Astrocyte (in vitro differentiated cells and primary cell): ENCODE results near the gene NCCRP1. TPM values are rescaled to one million over a fixed set of nuclear protein-coding genes. Genes with fewer than 3 reads are reported as not detected.

Source experiments
- DNase-seq: peaks from one replicate; pipeline ENCODE4 v3.0.0-alpha.2; 2010; ENCODE audit warnings: low read depth
- FAIRE-seq: peaks from 2 replicates; lab custom pipeline; 2011; peaks lifted over from hg19 to GRCh38; lab: Jason Lieb, UNC
- H2AFZ ChIP-seq: 2 replicates; pipeline ENCODE4 v1.6.0; 2012; ENCODE audit warnings: low read depth, low read length, inconsistent platforms
- H3K27ac ChIP-seq: 2 replicates; pipeline ENCODE4 v1.5.1; 2011; ENCODE audit warnings: low read depth, low read length, inconsistent platforms
- H3K27me3 ChIP-seq: 2 replicates; pipeline ENCODE4 v1.6.0; 2011; ENCODE audit warnings: low read length, inconsistent platforms; ENCODE audit not compliant: insufficient read depth
- H3K36me3 ChIP-seq: 2 replicates; pipeline ENCODE4 v1.5.1; 2011; ENCODE audit warnings: low read length, inconsistent platforms; ENCODE audit not compliant: insufficient read depth
- H3K4me1 ChIP-seq: 2 replicates; pipeline ENCODE4 v1.5.1; 2011; ENCODE audit warnings: low read length, inconsistent platforms; ENCODE audit not compliant: insufficient read depth
- H3K4me2 ChIP-seq: 2 replicates; pipeline ENCODE4 v1.6.0; 2012; ENCODE audit warnings: low read length, inconsistent platforms
- H3K4me3 ChIP-seq: 2 replicates; pipeline ENCODE4 v1.5.1; 2011; ENCODE audit warnings: low read depth, mild to moderate bottlenecking, low read length, inconsistent platforms; ENCODE audit not compliant: insufficient read depth
- H3K79me2 ChIP-seq: 2 replicates; pipeline ENCODE4 v1.6.0; 2012; ENCODE audit warnings: mild to moderate bottlenecking, low read length, inconsistent platforms; ENCODE audit not compliant: insufficient read depth
- H3K9ac ChIP-seq: 2 replicates; pipeline ENCODE4 v1.6.0; 2012; ENCODE audit warnings: mild to moderate bottlenecking, low read length, inconsistent platforms
- H3K9me3 ChIP-seq: 2 replicates; pipeline ENCODE4 v1.5.1; 2012; ENCODE audit warnings: low read depth, mild to moderate bottlenecking, low read length, inconsistent platforms; ENCODE audit not compliant: insufficient read depth
- H4K20me1 ChIP-seq: 2 replicates; pipeline ENCODE4 v1.6.0; 2012; ENCODE audit warnings: low read length, inconsistent platforms; ENCODE audit not compliant: insufficient read depth
- H3K27ac Mint-ChIP-seq: one replicate; pipeline ENCODE4 v1.8.0; 2021; ENCODE audit warnings: mild to moderate bottlenecking, mixed read lengths; ENCODE audit not compliant: unreplicated experiment
- H3K27me3 Mint-ChIP-seq: one replicate; pipeline ENCODE4 v1.8.0; 2021; ENCODE audit warnings: low read depth, mixed read lengths; ENCODE audit not compliant: unreplicated experiment
- H3K36me3 Mint-ChIP-seq: one replicate; pipeline ENCODE4 v1.8.0; 2021; ENCODE audit warnings: low read depth, mixed read lengths; ENCODE audit not compliant: unreplicated experiment
- H3K4me1 Mint-ChIP-seq: one replicate; pipeline ENCODE4 v1.8.0; 2021; ENCODE audit warnings: low read depth, mixed read lengths; ENCODE audit not compliant: unreplicated experiment
- H3K4me3 Mint-ChIP-seq: one replicate; pipeline ENCODE4 v1.8.0; 2021; ENCODE audit warnings: mild to moderate bottlenecking, moderate library complexity, mixed read lengths; ENCODE audit not compliant: unreplicated experiment
- H3K9me3 Mint-ChIP-seq: one replicate; pipeline ENCODE4 v1.8.0; 2021; ENCODE audit warnings: mild to moderate bottlenecking, mixed read lengths; ENCODE audit not compliant: unreplicated experiment
- CTCF ChIP-seq: IDR thresholded peaks from 2 replicates; pipeline ENCODE4 v1.5.1; 2011; ENCODE audit warnings: low read depth, mild to moderate bottlenecking, inconsistent platforms, low read length, moderate library complexity; ENCODE audit not compliant: insufficient read depth
- EZH2 ChIP-seq: IDR thresholded peaks from 2 replicates; pipeline ENCODE4 v1.6.1; 2012; ENCODE audit warnings: mild to moderate bottlenecking, low read length, inconsistent platforms; ENCODE audit not compliant: insufficient read depth
- total RNA-seq: library from RNA; stranded (reverse); gene quantifications from 2 replicates; pipeline ENCODE4 v1.2.1, GENCODE V29; 2021

The NCCRP1 gene
- total RNA-seq, 1 donor from 2014 or later, result not detected

- H3K4me1 ChIP-seq, result no peaks in the 10 kb centered on the region
- TF ChIP-seq CTCF (no peak), EZH2 (no peak)
- H3K9me3 ChIP-seq, result no peaks in the 10 kb centered on the region
- H3K27me3 Mint-ChIP-seq, result peaks cover 51% of the 10 kb centered on the region
- FAIRE-seq, result no peak
- H3K4me3 Mint-ChIP-seq, result no peak overlapping the region
- no peaks in the 10 kb centered on the region for H3K9me3 Mint-ChIP-seq
- peaks cover 34% of the 10 kb centered on the region for H3K27me3 ChIP-seq
- no peaks in the 10 kb centered on the region for H3K79me2 ChIP-seq
- no peak overlapping the region for H3K27ac ChIP-seq
- H3K4me1 Mint-ChIP-seq, result peaks cover 2% of the 10 kb centered on the region
- H3K4me3 ChIP-seq, result no peak overlapping the region
- no peak overlapping the region for H2AFZ ChIP-seq
- no peak overlapping the region for H3K27ac Mint-ChIP-seq
- H3K36me3 ChIP-seq, result no peaks in the 10 kb centered on the region
- H3K9ac ChIP-seq, result no peak overlapping the region
- no peak overlapping the region for H3K4me2 ChIP-seq
- DNase-seq, result no peak
- no peaks in the 10 kb centered on the region for H3K36me3 Mint-ChIP-seq
- H4K20me1 ChIP-seq, result no peaks in the 10 kb centered on the region
Observed at GRCh38 chr19:39194832-39195542, 1.8 kb upstream of the NCCRP1 start.

GRCh38 chr19:39195755-39196154 lies 1.0 kb upstream of the NCCRP1 start:
- Histone ChIP-seq H3K4me3 (no peak overlapping the region), H3K27me3 (peaks cover 29% of the 10 kb centered on the region), H3K4me1 (no peaks in the 10 kb centered on the region), H2AFZ (no peak overlapping the region), H3K27ac (no peak overlapping the region), H3K36me3 (no peaks in the 10 kb centered on the region), H3K9me3 (no peaks in the 10 kb centered on the region), H3K79me2 (no peaks in the 10 kb centered on the region), H4K20me1 (no peaks in the 10 kb centered on the region), H3K9ac (no peak overlapping the region), H3K4me2 (no peak overlapping the region)
- DNase-seq (no peak), FAIRE-seq (no peak)
- H3K4me1 Mint-ChIP-seq, result peaks cover 2% of the 10 kb centered on the region
- TF ChIP-seq CTCF (no peak), EZH2 (no peak)
- no peaks in the 10 kb centered on the region for H3K9me3 Mint-ChIP-seq
- peaks cover 57% of the 10 kb centered on the region for H3K27me3 Mint-ChIP-seq
- H3K36me3 Mint-ChIP-seq, result no peaks in the 10 kb centered on the region
- H3K27ac Mint-ChIP-seq, result no peak overlapping the region
- no peak overlapping the region for H3K4me3 Mint-ChIP-seq

GRCh38 chr19:39196320-39196719 lies 444 bp upstream of the NCCRP1 start:
- Histone ChIP-seq H3K9me3 (no peaks in the 10 kb centered on the region), H3K9ac (no peak overlapping the region), H4K20me1 (no peaks in the 10 kb centered on the region), H3K36me3 (no peaks in the 10 kb centered on the region), H3K4me1 (no peaks in the 10 kb centered on the region), H3K4me3 (no peak overlapping the region), H2AFZ (no peak overlapping the region), H3K27me3 (peaks cover 33% of the 10 kb centered on the region), H3K79me2 (no peaks in the 10 kb centered on the region), H3K4me2 (no peak overlapping the region), H3K27ac (no peak overlapping the region)
- Mint-ChIP-seq H3K9me3 (no peaks in the 10 kb centered on the region), H3K27ac (no peak overlapping the region), H3K4me1 (peaks cover 2% of the 10 kb centered on the region), H3K27me3 (peaks cover 61% of the 10 kb centered on the region), H3K36me3 (no peaks in the 10 kb centered on the region), H3K4me3 (no peak overlapping the region)
- DNase-seq (no peak), FAIRE-seq (no peak)
- TF ChIP-seq EZH2 (no peak), CTCF (no peak)
